IMR-90 (cell line): Measurements from ENCODE around the gene SUPT20HL2. TPM values are rescaled to one million over a fixed set of nuclear protein-coding genes. Genes with fewer than 3 reads are reported as not detected.

Experiments
- ATAC-seq: fragments of 200-7000 bp; cut with Tn5 transposase; 2 replicates; pipeline ENCODE4 v1.9.1; 2020; ENCODE audit warnings: low read depth, mild to moderate bottlenecking, moderate library complexity
- BruUV-seq: library from RNA; stranded (reverse); fragments of 400-500 nt; replicated peaks from 2 replicates; lab custom pipeline; 2021; lab: Mats Ljungman, UMichigan
- CTCF ChIA-PET: fragments of 300-600 bp; formaldehyde crosslinking; extraction: SDS; loops from one replicate; lab custom pipeline; 2021; ENCODE audit warnings: antibody characterized with exemption; lab: Yijun Ruan, JAX
- POLR2A ChIA-PET: fragments of 300-600 bp; sonication (Branson Sonifier 250); formaldehyde crosslinking; loops from one replicate; lab custom pipeline; 2022; ENCODE audit warnings: antibody characterized with exemption; ENCODE audit not compliant: unreplicated experiment; lab: Charles Lee
- DNase-seq: peaks from one replicate; pipeline ENCODE4 v3.0.0; 2013
- H2AFZ ChIP-seq: replicated peaks from 2 replicates; pipeline ENCODE3; 2013; ENCODE audit warnings: low read length, mild to moderate bottlenecking; ENCODE audit not compliant: poor library complexity
- H2AK5ac ChIP-seq: 2 replicates; pipeline ENCODE4 v1.6.1; 2013; ENCODE audit warnings: low read depth, low read length, inconsistent platforms
- H2AK9ac ChIP-seq: replicated peaks from 2 replicates; pipeline ENCODE3; 2013; ENCODE audit warnings: mild to moderate bottlenecking, low read depth, low read length, moderate library complexity; ENCODE audit not compliant: poor library complexity
- H2BK120ac ChIP-seq: 2 replicates; pipeline ENCODE4 v1.6.1; 2013; ENCODE audit warnings: low read depth, low read length, inconsistent platforms
- H2BK15ac ChIP-seq: 3 replicates; pipeline ENCODE4 v1.6.1; 2013; ENCODE audit warnings: low read depth, low read length, inconsistent platforms
- H2BK20ac ChIP-seq: 2 replicates; pipeline ENCODE4 v1.6.1; 2013; ENCODE audit warnings: low read depth, mild to moderate bottlenecking, inconsistent platforms, low read length, moderate library complexity
- H2BK5ac ChIP-seq: 2 replicates; pipeline ENCODE4 v1.6.1; 2013; ENCODE audit warnings: mild to moderate bottlenecking, low read depth, low read length, inconsistent platforms; ENCODE audit not compliant: poor library complexity, severe bottlenecking
- H3K14ac ChIP-seq: replicated peaks from 2 replicates; pipeline ENCODE4 v1.6.1; 2013; ENCODE audit warnings: low read depth, low read length, inconsistent platforms
- H3K18ac ChIP-seq: 2 replicates; pipeline ENCODE4 v1.6.1; 2013; ENCODE audit warnings: low read depth, low read length, control low read depth
- H3K23ac ChIP-seq: 2 replicates; pipeline ENCODE4 v1.6.1; 2013; ENCODE audit warnings: low read depth, low read length, inconsistent platforms
- H3K27ac ChIP-seq: 2 replicates; pipeline ENCODE4 v1.5.1; 2013; ENCODE audit warnings: mild to moderate bottlenecking, control low read depth, low read length; ENCODE audit not compliant: insufficient read depth
- H3K27me3 ChIP-seq: 2 replicates; pipeline ENCODE4 v1.6.1; 2013; ENCODE audit warnings: low read length; ENCODE audit not compliant: control insufficient read depth, insufficient read depth
- H3K36me3 ChIP-seq: 2 replicates; pipeline ENCODE4 v1.6.1; 2013; ENCODE audit warnings: low read length, mixed read lengths; ENCODE audit not compliant: control insufficient read depth, insufficient read depth
- H3K4ac ChIP-seq: 2 replicates; pipeline ENCODE4 v1.6.1; 2013; ENCODE audit warnings: low read depth, low read length, inconsistent platforms
- H3K4me1 ChIP-seq: 2 replicates; pipeline ENCODE4 v1.6.1; 2013; ENCODE audit warnings: low read length, mixed read lengths; ENCODE audit not compliant: control insufficient read depth, insufficient read depth
- H3K4me2 ChIP-seq: 2 replicates; pipeline ENCODE4 v1.6.1; 2013; ENCODE audit warnings: low read depth, mild to moderate bottlenecking, control low read depth, low read length, moderate library complexity
- H3K4me3 ChIP-seq: 2 replicates; pipeline ENCODE4 v1.5.1; 2013; ENCODE audit warnings: low read depth, mild to moderate bottlenecking, control low read depth, low read length, moderate library complexity; ENCODE audit not compliant: insufficient read depth
- H3K56ac ChIP-seq: 2 replicates; pipeline ENCODE4 v1.6.1; 2013; ENCODE audit warnings: low read length, inconsistent platforms; ENCODE audit not compliant: insufficient read depth; ENCODE audit errors: extremely low read depth
- H3K79me1 ChIP-seq, 2 experiments: 2 replicates each; pipeline ENCODE4 v1.6.1; 2013; ENCODE audit warnings: low read length in 2 of 2, inconsistent platforms in 1 of 2, low read depth in 1 of 2
- H3K9ac ChIP-seq: 2 replicates; pipeline ENCODE4 v1.6.1; 2013; ENCODE audit warnings: low read depth, low read length, control low read depth
- H3K9me1 ChIP-seq: 2 replicates; pipeline ENCODE4 v1.6.1; 2013; ENCODE audit warnings: low read length, inconsistent platforms; ENCODE audit not compliant: insufficient read depth
- H3K9me3 ChIP-seq: 2 replicates; pipeline ENCODE4 v1.6.1; 2013; ENCODE audit warnings: low read length; ENCODE audit not compliant: control insufficient read depth, insufficient read depth
- H4K20me1 ChIP-seq: 2 replicates; pipeline ENCODE4 v1.6.1; 2013; ENCODE audit warnings: low read length, inconsistent platforms; ENCODE audit not compliant: insufficient read depth
- H4K5ac ChIP-seq: 2 replicates; pipeline ENCODE4 v1.6.1; 2013; ENCODE audit warnings: mild to moderate bottlenecking, low read depth, low read length, control low read depth
- H4K8ac ChIP-seq, 2 experiments: 2 replicates each; pipeline ENCODE4 v1.6.1; 2013; ENCODE audit warnings: low read depth in 2 of 2, low read length in 2 of 2, control low read depth in 1 of 2, inconsistent platforms in 1 of 2
- H4K91ac ChIP-seq: 2 replicates; pipeline ENCODE4 v1.6.1; 2013; ENCODE audit warnings: low read depth, low read length, inconsistent platforms; ENCODE audit not compliant: insufficient read depth
- CEBPB ChIP-seq: IDR thresholded peaks from 2 replicates; pipeline ENCODE4 v1.6.1; 2012; ENCODE audit warnings: low read depth, low read length, improper control_type of control experiment
- MAFK ChIP-seq: IDR thresholded peaks from 2 replicates; pipeline ENCODE4 v1.6.1; 2012; ENCODE audit warnings: low read depth, low read length, improper control_type of control experiment
- SMC3 ChIP-seq: fragments of 150-350 bp; IDR thresholded peaks from 2 replicates; pipeline ENCODE4 v1.6.1; 2016; ENCODE audit warnings: low read depth, mild to moderate bottlenecking, antibody characterized with exemption, low read length, moderate library complexity
- dilution Hi-C: fragments of 300-500 bp; cut with HindIII; formaldehyde crosslinking; loops from one replicate; pipeline ENCODE4 v1.14.3; 2018; ENCODE audit warnings: low sequenced_read_pairs; ENCODE audit not compliant: unreplicated experiment
- in situ Hi-C: fragments of 300-500 bp; cut with MboI; formaldehyde crosslinking; loops from 3 replicates; pipeline ENCODE4 v1.14.3; 2019; ENCODE audit warnings: low sequenced_read_pairs, inconsistent platforms, mixed read lengths
- intact Hi-C: fragments of 100-400 bp; cut with micrococcal nuclease; formaldehyde crosslinking; loops from 2 replicates; pipeline ENCODE4 v1.10.0; 2022
- polyA plus RNA-seq, 3 experiments: library from polyadenylated mRNA; depleted of rRNA; stranded (reverse); fragments of >200 nt; gene quantifications; 2 replicates each; pipeline ENCODE4 v1.2.3, GENCODE V29; 2012; ENCODE audit warnings: low replicate concordance in 1 of 3
- total RNA-seq: library from RNA; depleted of rRNA; stranded (reverse); fragments of >200 nt; gene quantifications from 2 replicates; pipeline ENCODE4 v1.2.3, GENCODE V29; 2012

The SUPT20HL2 gene
- total and polyA plus RNA-seq, 2 of the 4 experiments (the other 2 are of a cell fraction): not detected

DNA sequence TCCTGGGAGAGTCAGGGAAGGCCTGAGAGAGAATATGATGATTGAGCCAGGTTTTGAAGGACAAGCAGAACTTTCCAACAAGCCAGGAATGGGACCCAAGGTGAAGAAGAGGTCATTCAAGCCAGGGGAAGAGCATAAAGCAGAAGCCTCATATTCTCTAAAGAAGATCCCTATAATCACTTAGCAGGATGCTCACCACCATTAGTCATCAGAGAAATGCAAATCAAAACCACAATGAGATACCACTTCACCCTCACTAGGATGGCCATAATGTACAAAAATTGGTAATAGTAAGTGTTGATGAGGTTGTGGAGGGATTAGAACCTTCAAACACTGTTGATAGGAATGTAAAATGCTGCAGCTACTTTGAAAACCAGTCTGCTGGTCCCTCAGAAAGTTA, 26.0 kb upstream of the SUPT20HL2 start:
- Histone ChIP-seq H3K4me2 (no peak overlapping the region), H3K27ac (no peak overlapping the region), H3K9me1 (no peaks in the 10 kb centered on the region), H3K4me3 (no peak overlapping the region), H4K20me1 (no peaks in the 10 kb centered on the region), H3K27me3 (no peaks in the 10 kb centered on the region), H2AK9ac (no peak overlapping the region), H3K23ac (no peak overlapping the region), H3K14ac (no peak overlapping the region), H3K4me1 (peaks cover 1% of the 10 kb centered on the region; the same call in 1 of the 2 replicates), H2BK15ac (no peak overlapping the region), H2BK20ac (no peak overlapping the region), H4K91ac (no peak overlapping the region), H4K5ac (no peak overlapping the region), H2AK5ac (no peak overlapping the region), H3K9ac (no peak overlapping the region), H2AFZ (no peak overlapping the region), H3K79me1 (no peaks in the 10 kb centered on the region), H3K36me3 (no peaks in the 10 kb centered on the region), H3K56ac (no peak overlapping the region), H2BK5ac (no peak overlapping the region), H4K8ac (no peak overlapping the region), H2BK120ac (no peak overlapping the region), H3K4ac (no peak overlapping the region), H3K9me3 (no peaks in the 10 kb centered on the region), H3K18ac (no peak overlapping the region)
- ATAC-seq: no peak
- dilution Hi-C loops (no loop called here), intact Hi-C loops (no loop called here), in situ Hi-C loops (no loop called here)
- TF ChIP-seq MAFK: no peak
- no peak for TF ChIP-seq CEBPB
- TF ChIP-seq SMC3: no peak
- POLR2A ChIA-PET: no interaction called here
- no peak for DNase-seq
- CTCF ChIA-PET: no interaction called here
- BruUV-seq: no TSS peak
